GM21528 (cell line): ENCODE measurements around the gene EHMT1.

Experiments used
- ATAC-seq: cut with Tn5 transposase; IDR thresholded peaks from one replicate; pipeline ENCODE4 v1.9.1; 2021; ENCODE audit warnings: mild to moderate bottlenecking, moderate library complexity; ENCODE audit not compliant: unreplicated experiment, low FRiP score

EHMT1 gene

GRCh38 chr9:137618105-137619067 lies at the start of gene EHMT1:
Gene EHMT1 (plus strand): TSS chr9:137619005. CDS start chr9:137619029, 24 bp downstream.
- ATAC-seq: peak; percentile 54

- ATAC-seq: no peak
Measured at GRCh38 chr9:137569609-137570203, 49.1 kb upstream of the EHMT1 start.

GRCh38 chr9:137570566-137570965 lies 48.2 kb upstream of the EHMT1 start:
- no peak for ATAC-seq

- no peak for ATAC-seq
Measured at GRCh38 chr9:137574192-137574591, 44.6 kb upstream of the EHMT1 start.

- no peak for ATAC-seq
Measured at GRCh38 chr9:137575364-137575715, 43.5 kb upstream of the EHMT1 start.

GRCh38 chr9:137575716-137576411 lies 42.9 kb upstream of the EHMT1 start:
- no peak for ATAC-seq

- ATAC-seq: peak; percentile 77
Measured at GRCh38 chr9:137578518-137579258, 40.1 kb upstream of the EHMT1 start, which contains the start of gene DPH7. Gene DPH7 (minus strand): TSS chr9:137578925. CDS start chr9:137578777, 148 bp downstream.

- no peak for ATAC-seq
Measured at GRCh38 chr9:137579259-137579604, 39.6 kb upstream of the EHMT1 start.

GRCh38 chr9:137580209-137580953 lies 38.4 kb upstream of the EHMT1 start:
- no peak for ATAC-seq

- ATAC-seq: no peak
Measured at GRCh38 chr9:137580954-137581322, 37.9 kb upstream of the EHMT1 start.

- ATAC-seq: no peak
Measured at GRCh38 chr9:137581361-137582285, 37.2 kb upstream of the EHMT1 start.

GRCh38 chr9:137582286-137582860 lies 36.4 kb upstream of the EHMT1 start:
- no peak for ATAC-seq

- ATAC-seq: no peak
Measured at GRCh38 chr9:137583347-137583746, 35.5 kb upstream of the EHMT1 start.

GRCh38 chr9:137583957-137584356 lies 34.8 kb upstream of the EHMT1 start:
- no peak for ATAC-seq

- ATAC-seq: no peak
Measured at GRCh38 chr9:137586854-137587253, 32.0 kb upstream of the EHMT1 start.

- ATAC-seq: no peak
Measured at GRCh38 chr9:137588311-137588710, 30.5 kb upstream of the EHMT1 start.

GRCh38 chr9:137588891-137589290 lies 29.9 kb upstream of the EHMT1 start:
- ATAC-seq: no peak

GRCh38 chr9:137589441-137590122 lies 29.2 kb upstream of the EHMT1 start:
- peak; percentile 16 for ATAC-seq
